HG02870 (cell line): ENCODE measurements around the gene CTF1.
"Not testable (repeated sequence)": the region's sequence is repeated elsewhere in the genome, so short reads cannot be mapped to it uniquely, and the experiment has no call there.

Experiments used
- ATAC-seq: cut with Tn5 transposase; IDR thresholded peaks from one replicate; pipeline ENCODE4 v1.9.1; 2021; ENCODE audit warnings: mild to moderate bottlenecking, moderate library complexity; ENCODE audit not compliant: unreplicated experiment

The CTF1 gene

DNA sequence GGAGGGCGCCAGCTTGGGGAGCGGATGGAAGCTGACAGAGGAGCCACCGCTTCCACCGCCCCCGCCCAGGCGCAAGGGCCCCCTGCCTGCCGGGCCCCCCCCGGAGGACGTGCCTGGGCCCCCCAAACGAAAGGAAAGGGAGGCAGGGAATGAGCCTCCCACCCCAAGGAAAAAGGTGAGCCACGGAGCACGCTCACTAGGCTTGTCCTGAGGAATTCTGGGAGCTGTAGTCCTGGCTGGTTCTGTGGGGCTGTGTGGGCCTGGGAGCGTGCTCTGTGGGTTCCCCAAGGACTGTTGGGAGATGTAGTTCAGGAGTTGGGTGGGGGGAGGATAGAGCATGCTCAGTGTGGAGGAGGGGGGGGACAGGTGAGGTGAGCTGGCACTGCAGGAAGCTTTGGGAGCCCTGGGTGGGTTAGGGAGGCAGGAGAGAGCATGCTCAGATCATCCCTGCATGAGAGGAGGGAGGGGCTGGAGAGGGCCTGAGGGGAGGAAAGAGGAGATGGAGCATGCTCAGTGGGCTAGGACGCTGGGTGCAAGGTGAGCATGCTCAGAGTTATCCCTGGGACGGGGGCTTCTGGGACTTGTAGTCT lies 31.5 kb downstream of the CTF1 start:
- ATAC-seq: no peak

- ATAC-seq: no peak
Measured at GRCh38 chr16:30928390-30928789, 32.0 kb downstream of the CTF1 start.

GRCh38 chr16:30929167-30929566 lies 32.8 kb downstream of the CTF1 start:
- ATAC-seq: no peak

GRCh38 chr16:30930160-30930571 lies 33.8 kb downstream of the CTF1 start:
- no peak for ATAC-seq

DNA sequence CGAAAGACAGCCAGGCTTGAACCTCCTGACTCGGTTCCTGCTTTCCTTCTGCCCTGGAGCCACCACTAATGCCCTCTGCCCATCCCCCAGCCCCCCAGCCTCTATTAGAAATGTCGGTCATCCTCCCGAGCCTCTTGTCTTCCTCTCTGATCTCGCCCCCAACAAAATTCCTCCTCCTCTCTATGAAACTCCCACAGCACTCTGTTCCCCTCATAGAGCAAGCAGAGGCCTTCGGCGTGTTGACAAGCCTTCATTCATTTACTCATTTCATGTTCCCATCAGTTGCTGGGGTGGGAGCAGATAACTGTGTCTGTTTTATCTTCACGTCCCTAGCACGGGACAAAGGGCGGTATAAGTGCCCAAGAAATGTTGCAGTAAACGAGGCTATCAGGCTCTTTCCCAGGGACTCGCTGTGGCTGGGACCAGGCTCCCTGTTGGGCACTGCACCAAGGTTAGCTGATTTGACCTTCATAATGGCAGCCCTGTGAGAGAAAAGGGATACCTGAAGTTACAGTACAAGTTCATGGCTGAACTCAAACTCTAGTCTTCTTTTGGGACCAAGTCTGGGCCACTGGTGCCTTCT lies 34.7 kb downstream of the CTF1 start:
- no peak for ATAC-seq

GRCh38 chr16:30934827-30935557 lies 38.6 kb downstream of the CTF1 start:
- ATAC-seq: no peak

DNA sequence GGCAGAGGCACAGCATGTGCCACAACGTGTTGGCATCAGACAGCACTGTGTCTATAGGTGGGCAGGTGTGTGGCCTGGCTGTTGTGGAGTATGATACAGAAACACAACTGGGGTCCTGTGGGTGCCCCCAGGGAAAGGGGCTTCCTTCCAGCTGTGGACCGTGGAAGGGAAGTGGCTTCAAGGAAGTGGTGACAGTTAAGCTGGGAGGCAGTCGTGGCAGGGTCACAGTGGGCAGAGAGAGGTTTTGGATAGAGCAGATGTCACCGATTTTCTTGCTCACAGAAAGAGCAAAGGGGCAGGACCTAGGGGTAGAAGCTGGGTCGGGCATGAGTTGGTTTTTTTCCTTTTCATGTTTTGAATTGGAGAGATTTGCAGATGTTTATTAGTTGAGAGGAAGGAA lies 41.3 kb downstream of the CTF1 start:
- no peak for ATAC-seq

GRCh38 chr16:30939571-30939970 lies 43.2 kb downstream of the CTF1 start:
- not testable (repeated sequence) for ATAC-seq

DNA sequence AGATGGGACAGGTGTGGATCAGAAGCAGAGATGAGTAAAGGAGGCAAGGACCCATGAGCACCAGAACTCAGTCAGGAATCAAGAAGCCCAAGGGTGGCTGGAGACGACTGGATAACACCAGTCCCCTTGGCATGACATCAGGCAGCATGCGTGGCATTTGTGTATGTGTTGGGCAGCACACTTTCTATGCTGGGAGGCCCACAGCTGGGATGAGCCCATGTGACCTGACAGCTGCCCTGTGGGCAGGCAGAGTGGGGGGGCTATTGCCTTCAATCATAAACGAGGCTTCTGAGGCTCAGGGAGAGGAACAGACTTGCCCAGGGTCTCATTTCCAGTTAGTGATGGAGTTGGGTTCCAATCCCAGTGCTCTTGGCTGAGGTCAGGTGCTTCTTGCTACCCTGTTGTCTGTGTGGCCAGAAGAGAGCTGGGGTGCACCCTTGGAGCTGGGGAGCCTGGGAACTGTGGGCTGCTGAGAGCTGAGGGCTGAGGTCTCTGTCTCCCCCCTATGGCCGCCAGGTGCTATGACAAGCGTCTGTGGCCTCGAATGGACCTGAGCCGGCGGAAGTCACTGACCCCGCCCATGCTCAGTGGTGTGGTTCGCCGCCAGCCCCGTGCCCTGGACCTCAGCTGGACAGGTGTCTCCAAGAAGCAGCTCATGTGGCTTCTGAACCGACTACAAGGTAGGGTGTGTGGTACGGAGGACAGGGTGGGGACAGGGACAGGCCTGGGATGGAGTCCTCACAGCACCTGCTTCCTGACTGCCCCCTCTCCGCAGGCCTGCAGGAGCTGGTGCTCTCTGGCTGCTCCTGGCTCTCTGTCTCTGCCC lies 45.4 kb downstream of the CTF1 start:
- peak; percentile 82 for ATAC-seq

DNA sequence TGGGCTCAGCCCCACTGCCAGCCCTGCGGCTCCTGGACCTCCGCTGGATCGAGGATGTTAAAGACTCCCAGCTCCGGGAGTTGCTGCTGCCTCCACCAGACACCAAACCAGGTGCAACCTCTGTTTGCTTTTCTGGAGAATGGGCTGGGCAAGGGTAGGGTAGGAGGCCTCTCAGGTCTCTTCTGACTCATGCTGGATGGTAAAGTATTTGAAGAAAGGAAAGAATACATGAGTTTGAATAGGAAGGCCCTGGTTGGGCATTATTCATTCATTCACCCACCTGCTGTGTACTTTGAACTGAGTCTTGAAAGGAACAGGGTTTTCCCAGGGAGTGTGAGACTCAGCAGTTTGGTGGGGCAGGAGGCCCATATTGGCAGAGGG lies 46.0 kb downstream of the CTF1 start:
- ATAC-seq: no peak

DNA sequence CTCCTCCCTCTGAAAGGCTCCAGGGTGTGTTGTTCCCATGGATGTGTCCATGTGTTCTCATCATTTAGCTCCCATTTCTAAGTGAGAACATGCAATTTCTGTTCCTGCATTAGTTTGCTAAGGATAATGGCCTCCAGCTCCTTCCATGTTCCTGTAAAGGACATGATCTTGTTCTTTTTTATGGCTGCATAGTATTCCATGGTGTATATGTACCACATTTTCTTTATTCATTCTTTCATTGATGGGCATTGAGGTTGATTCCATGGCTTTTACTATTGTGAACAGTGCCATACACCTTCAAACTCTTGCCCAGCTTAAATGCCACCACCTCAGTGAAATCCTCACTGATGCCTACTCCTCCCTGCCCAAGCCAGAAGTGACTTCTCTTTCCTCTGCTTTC lies 47.9 kb downstream of the CTF1 start:
- ATAC-seq: no peak

- ATAC-seq: no peak
Measured at GRCh38 chr16:30946671-30947540, 50.5 kb downstream of the CTF1 start.

DNA sequence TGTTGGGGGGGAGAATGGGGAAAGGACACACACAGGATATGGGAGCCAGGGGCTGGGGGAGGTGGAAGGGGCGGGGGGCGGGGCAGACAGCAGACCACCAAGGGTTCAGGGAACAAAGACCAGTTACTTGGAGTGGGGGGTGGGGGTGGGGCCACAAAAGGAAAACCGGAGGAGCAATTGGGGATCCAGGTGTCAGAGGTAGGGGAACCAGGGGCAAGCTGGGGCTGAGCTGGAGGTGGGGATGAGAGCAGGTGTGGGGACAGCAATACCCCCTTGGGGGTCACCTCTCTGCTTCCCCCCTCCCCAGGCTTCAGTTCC lies 51.1 kb downstream of the CTF1 start:
- no peak for ATAC-seq

GRCh38 chr16:30947859-30948666 lies 51.6 kb downstream of the CTF1 start:
- no peak for ATAC-seq

DNA sequence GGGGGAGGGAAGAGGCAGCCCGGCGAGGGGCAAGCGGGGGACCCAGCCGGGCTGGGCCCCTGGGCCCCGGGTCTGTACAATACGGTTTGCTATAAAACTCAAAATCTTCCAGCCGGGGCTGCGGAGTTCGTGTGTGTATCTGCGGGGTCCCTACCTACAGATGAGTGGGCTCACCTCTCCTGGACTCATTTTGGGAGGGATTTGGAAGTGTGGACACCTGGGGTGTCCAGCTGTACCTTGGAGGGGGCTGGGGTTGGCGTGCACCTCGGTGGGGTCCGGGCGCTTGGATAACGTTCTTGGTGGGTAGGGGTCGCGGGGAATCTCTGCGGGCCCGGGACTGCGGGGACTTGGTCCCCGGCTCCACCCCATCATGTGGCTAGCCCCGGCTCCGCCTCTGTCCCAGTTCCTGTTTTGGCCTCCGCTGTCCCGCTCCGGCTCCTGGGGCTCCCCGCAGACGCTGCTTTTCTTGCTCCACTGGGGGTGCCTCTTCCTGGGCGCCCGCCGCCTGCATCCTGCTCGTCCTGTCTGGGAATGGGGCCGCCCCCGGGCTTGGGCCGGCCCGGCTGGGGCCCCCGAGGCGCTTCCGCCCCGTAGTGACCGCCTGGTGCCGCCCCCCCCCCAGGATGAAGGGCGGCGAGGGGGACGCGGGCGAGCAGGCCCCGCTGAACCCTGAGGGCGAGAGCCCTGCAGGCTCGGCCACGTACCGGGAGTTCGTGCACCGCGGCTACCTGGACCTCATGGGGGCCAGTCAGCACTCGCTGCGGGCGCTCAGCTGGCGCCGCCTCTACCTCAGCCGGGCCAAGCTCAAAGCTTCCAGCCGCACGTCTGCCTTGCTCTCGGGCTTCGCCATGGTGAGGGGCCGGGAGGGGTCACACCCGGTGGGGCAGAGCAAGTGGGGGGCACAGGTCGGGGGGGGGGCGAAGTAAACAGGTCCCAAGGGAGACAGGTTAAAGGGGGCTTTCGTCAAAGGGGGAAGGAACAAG lies 52.5 kb downstream of the CTF1 start, which contains the start of gene ORAI3:
TSS of gene ORAI3 (plus strand) at position 402 of the 983 bp plus-strand sequence. CDS start at position 624, 222 bp downstream.
- peak; percentile 59 for ATAC-seq

DNA sequence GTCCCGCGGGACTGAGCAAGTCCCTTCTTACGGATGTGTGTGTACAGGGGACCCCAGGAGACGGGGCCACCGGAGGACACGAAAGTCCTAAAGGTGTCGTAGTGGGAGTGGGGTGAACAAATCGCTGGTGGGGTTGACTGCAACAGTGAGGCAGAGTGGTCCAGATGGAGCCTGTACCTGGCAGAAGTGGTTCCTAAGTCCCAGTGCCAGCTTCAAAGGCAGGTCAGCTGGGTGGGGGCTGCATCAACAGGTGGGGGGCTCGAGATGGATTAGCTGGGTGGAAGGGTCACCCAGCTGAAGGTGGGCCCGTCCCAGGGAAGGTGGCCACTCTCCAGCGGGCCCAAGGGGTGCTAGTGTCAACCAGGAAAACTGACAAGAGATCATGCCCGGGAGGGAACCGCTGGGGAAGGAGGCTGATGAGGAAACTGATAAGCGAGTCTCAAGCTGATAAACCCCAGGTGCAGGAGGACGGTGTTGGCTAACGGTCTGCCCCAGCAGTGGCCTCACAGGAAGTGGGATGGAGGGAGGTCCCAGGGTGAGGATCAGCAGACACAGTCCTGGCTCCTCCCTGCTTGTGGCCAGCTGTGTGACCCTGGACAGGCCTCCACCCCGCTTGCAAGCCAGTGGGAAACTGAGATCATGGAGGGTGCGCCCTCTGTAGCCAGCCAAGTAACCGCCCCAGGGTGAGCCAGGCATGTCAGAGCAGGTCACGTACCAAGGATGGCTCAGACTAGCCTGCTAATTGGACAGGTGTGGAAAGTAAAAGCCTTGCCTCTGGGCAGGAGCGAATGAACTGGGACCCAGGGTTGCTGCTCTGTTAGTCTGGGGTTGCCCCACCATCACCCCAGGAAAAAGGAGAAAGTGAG lies 53.5 kb downstream of the CTF1 start:
- ATAC-seq: no peak

- no peak for ATAC-seq
Measured at GRCh38 chr16:30950516-30951065, 54.2 kb downstream of the CTF1 start.
